NK-92 treated with Interleukin-12 subunit alpha and Interleukin-12 subunit beta, amount 100 ng/mL, for 24 hours (cell line): ENCODE measurements around the gene FRMPD1.
"Not testable (repeated sequence)": the region's sequence is repeated elsewhere in the genome, so short reads cannot be mapped to it uniquely, and the experiment has no call there.

ENCODE experiments used
- DNase-seq: peaks from one replicate; lab custom pipeline; 2025; lab: John Stamatoyannopoulos, UW

The FRMPD1 gene

DNA sequence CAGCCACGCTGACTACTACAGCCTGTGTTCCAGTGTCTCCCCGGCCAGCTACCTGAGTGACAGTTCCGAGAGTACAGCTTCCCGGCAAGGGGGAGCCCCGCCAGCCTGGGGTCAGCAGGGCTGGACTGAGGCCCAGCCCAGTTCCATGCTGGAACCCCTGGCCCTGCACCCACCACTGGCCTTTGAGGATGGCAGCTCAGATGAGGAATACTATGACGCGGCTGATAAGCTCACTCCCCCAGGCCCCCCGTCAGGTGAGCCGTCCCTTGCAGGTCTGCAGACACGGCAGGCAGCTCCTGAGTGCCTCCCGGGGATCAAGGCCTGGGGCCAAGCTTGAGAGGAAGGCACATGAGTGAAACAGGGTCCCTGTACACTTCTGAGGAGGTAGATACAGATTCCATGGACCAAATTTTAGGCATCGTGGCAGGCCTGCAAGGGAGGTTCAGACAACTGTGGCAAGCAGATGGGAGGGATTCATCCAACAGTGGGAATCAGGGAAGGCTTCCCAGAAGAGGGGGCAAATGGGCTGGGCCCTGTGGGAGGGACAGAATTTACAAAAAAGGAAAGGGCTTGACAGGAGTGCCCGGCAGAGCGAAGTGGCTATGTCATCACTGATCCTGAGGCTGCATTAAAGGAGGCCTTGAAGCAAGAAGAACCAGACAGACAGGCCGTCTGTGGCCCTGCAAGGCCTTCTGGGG is 90.0 kb downstream of the FRMPD1 start:
- no peak for DNase-seq

DNA sequence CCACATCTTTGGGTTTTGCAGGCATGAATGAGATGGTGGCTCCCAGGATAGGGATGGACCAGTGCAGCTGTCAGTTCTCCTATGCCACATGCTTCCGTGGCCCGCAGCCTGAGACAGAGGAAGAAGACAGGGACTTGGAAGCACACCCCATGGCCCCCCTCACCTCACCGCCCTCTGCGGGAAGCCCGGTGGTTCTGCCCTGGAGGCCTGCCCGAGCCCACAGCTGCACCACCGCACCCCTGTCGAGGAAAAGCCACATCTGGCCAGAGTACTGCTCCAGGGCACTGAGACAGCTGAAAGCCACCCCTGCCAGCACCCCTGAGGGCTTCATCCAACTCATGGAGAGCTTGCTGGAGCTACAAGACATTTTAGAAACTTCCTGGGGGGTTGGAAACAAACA is 95.2 kb downstream of the FRMPD1 start:
- no peak for DNase-seq

DNA sequence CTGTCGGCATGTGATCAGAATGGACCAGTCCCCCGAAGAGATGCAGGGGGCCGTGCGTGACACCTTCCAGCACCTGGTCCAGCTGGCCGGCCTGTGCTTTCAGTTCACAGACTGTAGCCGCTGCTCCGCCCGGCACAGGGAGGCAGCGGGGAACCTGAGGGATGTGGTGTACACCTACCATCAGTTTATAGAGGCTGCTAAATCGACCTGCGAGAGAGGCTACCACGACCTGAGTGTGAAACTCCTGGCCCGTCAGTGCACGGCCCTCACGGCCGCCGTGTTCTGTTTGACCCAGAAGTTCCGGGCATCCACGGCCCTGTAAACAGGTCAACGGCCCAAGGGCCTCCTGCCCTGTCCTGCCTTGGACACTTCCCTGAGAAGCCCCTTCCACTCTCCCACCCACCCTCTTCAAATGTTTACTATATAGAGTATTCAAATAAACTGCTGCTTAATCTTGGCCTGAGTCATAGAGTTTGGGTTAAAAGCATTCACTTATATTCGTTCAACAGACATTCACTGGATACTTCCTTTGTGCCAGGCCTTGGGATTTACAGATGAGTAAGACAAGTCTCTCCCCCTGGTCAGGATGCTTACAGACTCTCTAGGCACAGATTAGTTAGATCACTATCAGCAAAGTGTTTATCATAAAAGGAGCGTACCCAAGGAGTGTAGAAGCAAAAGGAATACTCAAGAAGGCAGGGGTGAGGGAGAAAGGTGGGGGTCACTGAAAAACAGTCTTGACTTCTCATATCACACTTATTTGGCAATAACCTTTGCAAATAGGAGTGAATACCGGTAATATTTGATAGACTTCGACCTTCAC is 95.9 kb downstream of the FRMPD1 start:
- no peak for DNase-seq

DNA sequence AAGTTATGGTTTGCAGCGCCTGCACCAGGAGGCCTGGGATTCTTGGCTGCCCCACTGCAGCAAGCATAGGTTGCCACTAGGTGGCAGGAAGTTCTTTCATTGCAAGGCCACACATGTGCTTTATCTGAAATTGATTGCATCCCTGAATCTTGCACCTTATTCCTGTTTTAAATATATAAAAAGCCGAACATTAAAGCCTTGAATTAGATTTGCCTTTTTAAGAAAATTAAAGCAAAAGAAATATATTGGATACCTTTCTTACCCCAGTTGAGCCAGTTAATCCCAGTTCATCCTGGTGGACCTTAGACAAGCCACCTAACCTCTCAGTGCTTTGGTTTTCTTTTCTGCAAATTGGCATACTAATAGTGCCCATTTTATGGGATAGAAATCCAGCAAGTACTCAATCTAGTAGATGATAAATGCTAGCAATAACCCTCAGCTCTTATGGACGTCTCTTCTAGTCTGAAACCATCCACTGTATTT is 96.6 kb downstream of the FRMPD1 start:
- DNase-seq, result peak; percentile 6

DNA sequence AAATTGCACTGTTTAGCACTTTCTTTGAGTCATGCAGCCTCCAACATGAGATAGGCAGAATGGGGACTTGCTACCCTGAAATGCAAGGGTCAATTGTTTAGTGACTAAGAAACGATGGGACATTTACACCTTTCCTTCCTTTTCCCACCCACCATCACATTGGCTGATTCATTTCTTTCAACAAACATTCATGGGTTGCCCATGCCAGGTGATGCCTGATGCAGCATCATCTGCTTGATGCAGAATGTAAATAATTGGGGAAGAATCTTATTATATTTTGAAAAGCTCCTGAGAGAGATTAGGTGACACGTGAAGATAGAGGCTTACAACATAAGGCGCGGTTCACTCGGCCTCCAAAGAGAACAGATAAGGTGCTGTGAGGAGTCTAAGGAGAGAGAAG is 98.4 kb downstream of the FRMPD1 start:
- DNase-seq, result no peak

DNA sequence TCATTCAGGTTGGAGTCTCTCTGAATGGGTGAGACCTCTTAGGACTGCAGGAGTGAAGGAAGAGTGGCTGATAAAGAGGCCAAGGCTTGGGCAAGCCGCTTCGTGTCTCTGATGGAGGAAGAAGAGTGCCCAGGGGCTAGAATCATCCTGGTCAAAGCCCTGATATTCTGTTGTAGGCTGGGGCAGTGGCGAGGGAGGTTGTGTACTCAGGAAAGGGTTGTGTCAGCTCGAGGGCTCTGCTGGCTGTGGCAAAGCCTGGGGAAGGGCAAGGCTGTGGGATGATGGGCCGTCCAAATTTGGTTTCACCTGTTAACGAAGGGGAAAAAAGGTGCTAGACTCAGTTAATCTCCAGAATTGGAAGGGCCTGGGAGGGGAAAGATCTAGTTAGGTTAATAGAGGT is 100.4 kb downstream of the FRMPD1 start:
- DNase-seq, result no peak

DNA sequence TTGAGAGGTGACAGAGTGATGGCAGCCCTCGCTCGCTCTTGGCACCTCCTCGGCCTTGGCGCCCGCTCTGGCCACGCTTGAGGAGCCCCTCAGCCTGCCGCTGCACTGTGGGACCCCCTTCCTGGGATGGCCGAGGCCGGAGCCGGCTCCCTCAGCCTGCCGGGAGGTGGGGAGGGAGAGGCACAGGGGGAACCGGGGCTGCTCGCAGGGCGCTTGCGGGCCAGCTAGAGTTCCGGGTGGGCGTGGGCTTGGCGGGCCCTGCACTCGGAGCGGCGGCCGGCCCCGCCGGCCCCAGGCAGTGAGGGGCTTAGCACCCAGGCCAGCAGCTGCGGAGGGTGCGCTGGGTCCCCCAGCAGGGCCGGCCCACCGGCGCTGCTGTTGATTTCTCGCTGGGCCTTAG is 101.0 kb downstream of the FRMPD1 start:
- DNase-seq, result not testable (repeated sequence)

DNA sequence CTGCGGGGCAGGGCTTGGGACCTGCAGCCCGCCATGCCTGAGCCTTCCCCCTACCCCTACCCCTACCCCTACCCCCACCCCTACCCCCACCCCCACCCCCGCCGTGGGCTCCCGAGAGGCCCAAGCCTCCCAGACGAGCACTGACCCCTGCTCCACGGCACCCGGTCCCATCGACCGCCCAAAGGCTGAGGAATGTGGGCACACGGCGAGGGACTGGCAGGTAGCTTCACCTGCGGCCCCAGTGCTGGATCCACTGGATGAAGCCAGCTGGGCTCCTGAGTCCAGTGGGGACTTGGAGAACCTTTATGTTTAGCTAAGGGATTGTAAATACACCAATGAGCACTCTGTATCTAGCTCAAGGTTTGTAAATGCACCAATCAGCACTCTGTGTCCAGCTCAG is 101.4 kb downstream of the FRMPD1 start:
- DNase-seq, result not testable (repeated sequence)

DNA sequence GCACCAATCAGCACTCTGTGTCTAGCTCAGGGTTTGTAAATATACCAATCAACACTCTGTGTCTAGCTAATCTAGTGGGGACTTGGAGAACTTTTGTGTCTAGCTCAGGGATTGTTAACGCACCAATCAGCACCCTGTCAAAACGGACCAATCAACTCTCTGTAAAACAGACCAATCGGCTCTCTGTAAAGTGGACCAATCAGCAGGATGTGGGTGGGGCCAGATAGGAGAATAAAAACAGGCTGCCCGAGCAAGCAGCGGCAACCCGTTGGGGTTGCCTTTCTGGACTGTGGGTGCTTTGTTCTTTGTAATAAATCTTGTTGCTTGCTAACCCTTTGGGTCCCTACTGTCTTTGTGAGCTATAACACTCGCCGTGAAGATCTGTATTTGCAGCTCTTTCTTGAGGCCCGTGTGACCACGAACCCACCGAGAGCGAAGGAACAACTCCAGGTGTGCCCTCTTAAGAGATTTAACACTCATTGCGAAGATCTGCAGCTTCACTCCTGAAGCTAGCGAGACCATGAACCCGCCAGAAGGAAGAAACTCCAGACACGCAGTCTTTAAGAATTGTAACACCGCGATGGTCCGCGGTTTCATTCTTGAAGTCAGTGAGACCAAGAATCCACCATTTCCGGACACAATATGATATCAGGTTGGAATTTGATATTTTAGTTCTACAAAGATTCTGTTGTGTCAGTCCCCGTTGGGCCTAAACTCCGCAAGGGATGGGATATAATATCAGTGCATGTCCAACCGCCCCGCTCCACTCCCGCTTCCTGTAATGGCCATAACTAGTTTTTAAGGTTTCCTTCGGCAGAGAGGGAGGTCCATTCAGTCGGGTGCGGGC is 102.1 kb downstream of the FRMPD1 start:
- DNase-seq, result no peak

DNA sequence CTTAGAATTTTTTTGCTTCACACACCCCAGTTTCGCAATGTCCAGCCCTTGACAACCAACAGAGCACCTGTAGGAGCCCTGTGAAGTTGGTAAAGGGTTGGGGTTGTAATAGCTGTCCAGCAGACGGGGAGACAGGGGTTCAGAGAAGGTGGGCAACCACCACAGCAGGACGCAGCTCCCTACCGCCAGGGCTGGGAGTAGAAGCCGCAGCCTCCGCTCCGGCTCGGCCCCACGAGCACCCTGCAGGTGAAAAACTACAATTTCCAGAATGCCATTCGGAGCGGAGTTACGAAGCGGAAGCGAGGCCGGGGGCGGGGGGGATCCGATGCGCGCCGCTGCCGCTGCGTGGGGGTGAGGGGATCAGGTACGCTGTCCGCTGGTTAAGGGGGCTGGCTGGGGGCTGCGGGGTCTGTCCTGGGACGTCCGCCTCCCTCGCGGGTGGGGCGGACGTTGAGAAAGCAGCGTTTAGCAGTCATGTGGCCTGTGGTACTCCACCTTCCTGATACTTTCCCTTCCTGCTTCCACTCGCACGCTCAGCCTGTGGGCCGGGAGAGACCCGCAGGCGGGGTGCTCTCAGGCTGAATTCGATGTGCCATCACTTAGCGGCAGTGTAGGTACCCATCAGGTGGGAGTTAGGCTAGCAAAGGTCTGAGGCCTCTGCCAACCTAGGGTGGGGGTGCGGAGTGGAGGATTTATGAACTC is 102.9 kb downstream of the FRMPD1 start, which contains the start of gene TRMT10B:
TRMT10B (plus strand) TSS at position 317 of the 702 bp plus-strand sequence. CDS start 8,127 bp downstream, outside the sequence.
- peak; percentile 51 for DNase-seq

DNA sequence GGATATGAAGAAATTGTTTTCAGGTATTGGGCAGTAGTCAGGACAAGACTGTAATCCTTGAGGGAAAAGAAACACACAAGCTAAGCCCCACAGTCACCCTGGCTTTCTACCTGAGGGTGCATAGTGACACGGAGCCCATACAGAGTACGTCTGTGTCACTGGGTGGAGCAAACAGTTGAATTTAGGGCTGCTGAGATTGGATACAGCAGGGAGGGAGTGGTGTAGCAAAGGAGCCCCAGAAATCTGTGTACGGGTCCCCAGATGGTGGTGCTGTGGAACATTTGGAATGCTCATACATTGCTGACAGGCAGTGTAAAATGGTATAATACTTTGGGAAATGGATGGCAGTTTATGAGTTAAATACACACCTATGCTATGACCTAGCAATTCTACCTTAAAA is 108.0 kb downstream of the FRMPD1 start:
- no peak for DNase-seq

DNA sequence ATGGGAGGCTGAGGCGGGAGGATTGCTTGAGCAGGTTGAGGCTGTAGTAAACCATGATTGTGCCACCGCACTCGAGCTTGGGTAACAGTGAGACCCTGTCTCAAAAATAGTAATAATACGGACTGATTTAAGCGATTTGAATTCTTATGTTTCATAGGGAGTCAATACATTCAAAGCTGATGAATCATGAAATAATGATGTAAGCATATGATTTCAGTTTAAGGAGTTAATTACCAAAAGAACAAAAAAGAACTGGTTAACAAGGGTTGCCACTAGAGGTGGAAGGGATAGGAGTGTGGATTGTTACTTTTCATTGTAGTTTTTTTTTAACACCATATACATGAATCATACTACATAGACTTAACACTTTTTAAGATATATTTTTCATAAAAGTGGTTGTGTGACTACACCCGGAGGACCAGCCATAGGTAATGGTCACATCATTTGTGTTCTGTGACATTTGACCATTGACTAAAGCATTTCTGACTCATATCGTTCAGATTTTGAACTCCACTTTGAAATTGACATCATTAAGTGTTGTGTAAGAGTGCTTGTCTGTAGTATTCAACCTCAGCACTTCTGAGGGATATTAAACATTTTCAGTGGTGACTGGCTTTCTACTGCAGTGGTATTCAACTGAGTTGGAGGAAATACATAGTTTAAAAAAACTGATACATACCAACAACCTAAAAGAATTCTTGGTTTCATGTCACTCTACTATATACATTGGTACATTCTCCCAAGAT is 109.8 kb downstream of the FRMPD1 start:
- DNase-seq, result no peak

DNA sequence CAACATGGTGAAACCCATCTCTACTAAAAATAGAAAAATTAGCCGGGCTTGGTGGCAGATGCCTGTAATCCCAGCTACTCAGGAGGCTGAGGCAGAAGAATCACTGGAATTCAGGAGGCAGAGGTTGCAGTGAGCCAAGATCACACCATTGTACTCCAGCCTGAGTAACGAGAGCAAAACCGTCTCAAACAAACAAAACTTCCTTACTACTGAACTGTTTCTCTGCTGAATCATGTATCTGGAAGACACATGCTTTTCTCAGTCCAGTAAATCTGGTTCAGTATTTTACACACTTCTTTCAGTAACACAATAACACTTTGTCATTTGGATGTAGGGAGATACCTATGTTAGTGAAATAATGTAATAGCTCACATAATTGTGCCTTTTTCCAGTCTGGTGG is 110.8 kb downstream of the FRMPD1 start:
- DNase-seq, result no peak

DNA sequence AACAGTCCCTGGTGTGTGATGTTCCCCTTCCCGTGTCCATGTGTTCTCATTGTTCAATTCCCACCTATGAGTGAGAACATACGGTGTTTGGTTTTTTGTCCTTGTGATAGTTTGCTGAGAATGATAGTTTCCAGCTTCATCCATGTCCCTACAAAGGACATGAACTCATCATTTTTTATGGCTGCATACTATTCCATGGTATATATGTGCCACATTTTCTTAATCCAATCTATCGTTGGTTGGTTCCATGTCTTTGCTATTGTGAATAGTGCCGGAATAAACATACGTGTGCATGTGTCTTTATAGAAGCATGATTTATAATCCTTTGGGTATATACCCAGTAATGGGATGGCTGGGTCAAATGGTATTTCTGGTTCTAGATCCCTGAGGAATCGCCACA is 114.5 kb downstream of the FRMPD1 start:
- DNase-seq, result not testable (repeated sequence)

DNA sequence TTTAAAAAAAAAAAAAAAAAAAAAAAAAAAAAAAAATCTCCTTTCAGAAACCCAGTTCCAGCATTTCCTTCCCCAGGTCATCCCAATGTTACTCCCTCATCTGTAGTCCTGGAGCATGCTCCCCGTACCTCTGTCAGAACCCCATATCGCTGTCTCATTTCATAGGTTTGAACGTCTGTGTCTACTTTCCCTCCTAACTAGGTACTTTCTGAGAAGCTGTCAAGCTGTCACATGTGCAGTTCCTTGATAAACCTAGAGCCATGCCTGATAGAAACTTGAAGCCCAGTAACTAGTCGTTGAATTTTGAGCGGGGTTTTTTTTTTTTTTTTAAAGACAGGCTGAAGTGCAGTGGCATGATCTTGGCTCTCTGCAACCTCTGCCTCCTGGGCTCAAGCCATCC is 118.6 kb downstream of the FRMPD1 start:
- DNase-seq, result no peak

DNA sequence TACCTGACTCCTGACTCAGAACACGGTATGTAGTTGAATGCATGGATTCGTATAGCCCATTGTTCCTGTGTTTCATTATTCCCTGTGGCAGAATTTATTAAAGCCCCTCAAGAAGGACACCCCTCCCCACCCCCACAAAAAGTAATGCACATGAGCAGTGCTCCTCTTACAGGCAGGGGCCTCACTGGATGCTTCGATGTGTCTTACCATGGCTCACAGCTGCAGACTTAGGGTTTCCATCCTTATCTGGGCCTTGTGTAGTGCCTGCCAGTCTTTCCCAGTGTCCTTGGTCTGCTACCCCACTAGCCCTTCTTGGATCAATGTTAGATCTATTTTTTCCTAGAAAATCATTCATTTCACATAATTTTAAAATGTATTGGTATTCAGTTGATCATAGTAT is 119.2 kb downstream of the FRMPD1 start:
- no peak for DNase-seq

DNA sequence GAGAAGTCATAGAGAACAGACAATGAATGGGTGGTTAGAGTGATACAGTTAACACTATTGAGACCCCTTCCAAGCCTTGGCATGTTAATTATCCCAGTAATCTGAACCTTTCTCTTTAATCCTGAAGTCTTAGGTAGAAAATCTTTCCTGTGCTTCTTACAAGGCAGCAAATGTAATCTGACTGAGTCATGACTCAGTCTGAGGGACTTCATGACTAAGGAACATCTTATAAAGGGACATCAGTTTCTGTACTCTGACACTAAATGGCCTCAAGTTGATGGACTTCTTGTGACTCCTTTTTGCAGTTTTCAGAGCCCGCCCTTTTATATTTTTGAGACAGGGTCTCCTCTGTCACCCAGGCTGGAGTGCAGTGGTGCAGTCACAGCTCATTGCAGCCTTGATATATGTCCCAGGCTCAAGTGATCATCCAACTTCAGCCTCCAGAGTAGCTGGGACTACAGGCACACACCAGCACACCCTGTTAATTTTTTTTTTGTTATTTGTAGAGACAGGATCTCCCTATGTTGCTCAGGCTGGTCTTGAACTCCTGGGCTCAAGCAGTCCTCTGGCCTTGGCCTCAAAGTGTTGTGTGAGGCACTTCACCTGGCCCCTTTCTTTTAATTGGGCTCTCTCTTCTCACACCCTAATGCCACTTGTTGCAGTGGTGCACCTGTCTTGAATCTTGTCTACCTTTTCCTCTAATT is 124.6 kb downstream of the FRMPD1 start:
- DNase-seq, result no peak

DNA sequence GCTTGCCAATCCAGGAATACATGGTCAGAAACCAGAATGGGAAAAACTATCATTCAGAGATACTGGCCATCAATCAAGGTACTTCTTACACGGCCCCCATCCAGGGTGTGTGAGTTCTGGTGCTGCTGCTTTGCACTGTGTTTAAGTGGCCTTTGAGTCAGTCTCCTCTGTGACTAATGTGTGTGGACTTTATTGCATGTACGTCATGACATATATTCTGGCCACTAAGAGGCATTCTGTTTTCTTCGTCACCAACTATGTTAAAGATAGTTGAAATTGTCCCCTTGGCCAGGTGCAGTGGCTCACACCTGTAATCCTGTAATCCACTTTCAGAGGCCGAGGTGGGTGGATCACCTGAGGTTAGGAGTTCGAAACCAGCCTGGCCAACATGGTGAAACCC is 125.6 kb downstream of the FRMPD1 start:
- DNase-seq, result no peak

DNA sequence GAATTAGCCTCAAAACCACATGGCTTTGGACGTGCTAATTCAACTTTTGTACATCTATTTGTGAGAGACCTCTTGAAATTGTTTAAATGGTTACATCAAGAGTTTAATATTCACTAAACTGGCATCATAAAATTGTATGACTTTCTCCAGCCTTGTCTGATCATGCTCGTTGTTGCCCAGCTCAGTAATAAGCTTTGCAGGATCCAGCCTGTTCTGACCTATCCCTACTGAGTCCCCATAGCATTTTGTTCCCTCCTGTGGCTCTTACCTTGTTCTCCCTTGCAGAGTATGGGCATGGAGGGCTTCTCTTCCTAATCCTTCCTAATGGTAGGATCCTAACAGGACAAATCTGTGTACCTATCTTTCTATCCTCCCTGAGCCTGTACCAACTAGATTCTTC is 127.8 kb downstream of the FRMPD1 start:
- DNase-seq, result no peak

DNA sequence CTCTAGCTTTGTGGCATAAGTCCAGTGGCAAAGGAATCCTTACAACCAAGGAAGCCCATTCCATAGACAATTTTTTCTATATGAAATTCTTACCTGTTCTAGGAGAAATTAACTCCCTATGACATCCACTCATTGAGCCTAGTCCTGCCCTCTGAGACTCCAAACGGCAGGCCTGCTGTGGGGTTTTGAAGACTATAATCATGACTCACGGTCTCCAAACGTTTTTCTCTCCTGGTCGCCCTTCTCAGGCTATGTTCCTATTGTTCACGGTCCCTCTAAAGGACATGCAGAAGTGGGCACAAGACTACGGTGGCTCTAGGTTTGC is 133.5 kb downstream of the FRMPD1 start:
- no peak for DNase-seq
